Activated T-cell treated with anti-CD3 and anti-CD28 coated beads for 24 hours (primary cell): ENCODE results near the gene BDH2.

Experiments used
- DNase-seq: peaks from one replicate; pipeline ENCODE4 v3.0.0-alpha.2; 2020; ENCODE audit warnings: low read depth

Gene BDH2

GRCh38 chr4:103099691-103100392 is at the start of gene BDH2:
Gene BDH2, minus strand, starts transcription at chr4:103099834. Its CDS starts 3,580 bp downstream, at chr4:103096254.
- peak; percentile 14 for DNase-seq

GRCh38 chr4:103144926-103145325 is 45.3 kb upstream of the BDH2 start:
- no peak for DNase-seq

- DNase-seq, result no peak
These were observed 37.8 kb upstream of the BDH2 start for GRCh38 chr4:103137446-103137827.

- no peak for DNase-seq
These were observed 37.2 kb upstream of the BDH2 start for GRCh38 chr4:103136671-103137445.

GRCh38 chr4:103129174-103129573 is 29.5 kb upstream of the BDH2 start:
- no peak for DNase-seq

GRCh38 chr4:103126126-103126525 is 26.5 kb upstream of the BDH2 start:
- DNase-seq, result no peak

- DNase-seq, result no peak
These were observed 23.5 kb upstream of the BDH2 start for GRCh38 chr4:103123114-103123513.

GRCh38 chr4:103118166-103118565 is 18.5 kb upstream of the BDH2 start:
- DNase-seq, result no peak

- DNase-seq, result no peak
These were observed 12.0 kb upstream of the BDH2 start for GRCh38 chr4:103111598-103111997.

GRCh38 chr4:103108542-103108941 is 8.9 kb upstream of the BDH2 start:
- no peak for DNase-seq

- DNase-seq, result no peak
These were observed 6.1 kb upstream of the BDH2 start for GRCh38 chr4:103105558-103106356.

GRCh38 chr4:103104886-103105285 is 5.3 kb upstream of the BDH2 start:
- DNase-seq, result no peak

- DNase-seq, result no peak
These were observed 1.1 kb upstream of the BDH2 start for GRCh38 chr4:103100691-103101090.

GRCh38 chr4:103098756-103099440 is 736 bp downstream of the BDH2 start:
- DNase-seq, result no peak

- no peak for DNase-seq
These were observed 1.3 kb downstream of the BDH2 start for GRCh38 chr4:103098341-103098740.

GRCh38 chr4:103097112-103097511 is 2.5 kb downstream of the BDH2 start:
- DNase-seq, result no peak

GRCh38 chr4:103095080-103095479 is 4.6 kb downstream of the BDH2 start:
- no peak for DNase-seq

- no peak for DNase-seq
These were observed 7.4 kb downstream of the BDH2 start for GRCh38 chr4:103092245-103092644.

- DNase-seq, result peak; percentile 38
These were observed 7.9 kb downstream of the BDH2 start for GRCh38 chr4:103091601-103092223.

- DNase-seq, result no peak
These were observed 10.2 kb downstream of the BDH2 start for GRCh38 chr4:103089481-103089880.

GRCh38 chr4:103086551-103086950 is 13.1 kb downstream of the BDH2 start:
- DNase-seq, result no peak
